Stimulated activated CD8-positive, alpha-beta memory T cell treated with anti-CD3 and anti-CD28 coated beads, Interleukin-7, amount 100 ng/mL, for 4 hours (primary cell): ENCODE data around the gene PIGU.
"Not testable (repeated sequence)": the region's sequence is repeated elsewhere in the genome, so short reads cannot be mapped to it uniquely, and the experiment has no call there.

Source experiments
- DNase-seq, 2 donors: peaks; one replicate each; pipeline ENCODE4 v3.0.0-alpha.2; 2020; ENCODE audit warnings: low read depth in 2 of 2

The PIGU gene

DNA sequence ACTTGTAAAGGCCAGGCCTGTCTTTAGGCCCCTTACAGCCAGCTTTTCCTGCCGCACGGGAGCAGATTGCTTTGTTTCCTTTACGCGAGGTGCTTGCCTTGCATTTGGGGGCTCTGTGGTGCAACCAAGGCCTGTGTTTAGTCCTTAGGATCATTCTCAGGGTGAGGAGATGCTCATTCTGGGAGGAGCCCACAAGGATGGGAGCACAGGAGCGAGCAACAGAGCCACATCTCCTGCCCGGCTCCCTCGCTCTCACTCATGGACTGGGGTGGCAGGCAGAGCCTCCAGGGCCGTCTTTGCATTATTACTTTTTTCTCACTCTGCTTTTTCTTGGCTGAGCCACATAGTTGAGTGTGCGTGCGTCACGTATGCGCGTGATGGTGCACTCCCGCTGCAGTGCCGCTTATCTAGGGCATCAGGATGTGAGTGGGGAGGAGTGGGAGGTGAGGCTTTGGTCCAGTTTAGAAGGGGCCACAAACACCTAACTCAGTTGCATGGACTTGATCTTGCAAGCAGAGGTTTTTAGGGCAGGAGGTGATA, 141.5 kb downstream of the PIGU start:
- DNase-seq, result no peak

- no peak for DNase-seq
These were observed 142.3 kb downstream of the PIGU start for GRCh38 chr20:34534391-34535165.

DNA sequence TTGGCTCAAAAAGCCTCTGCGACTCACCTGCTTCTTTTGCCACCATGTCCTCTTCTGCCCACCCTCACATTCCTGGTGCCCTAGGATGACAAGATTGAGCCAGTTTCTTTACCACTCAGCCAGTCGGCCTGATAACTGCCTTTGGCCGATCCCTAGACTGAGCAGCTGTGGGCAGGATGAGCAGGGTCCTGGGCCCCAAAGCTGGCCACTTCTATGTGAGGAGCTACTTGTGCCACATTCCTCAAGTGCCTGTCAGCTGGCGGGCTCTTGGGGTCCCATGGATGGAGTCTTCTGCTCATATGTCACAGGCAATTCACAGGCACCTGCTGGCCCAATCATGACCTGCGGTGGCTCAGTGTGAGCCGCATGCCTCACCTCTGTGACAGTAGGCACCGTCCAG, 144.1 kb downstream of the PIGU start:
- no peak for DNase-seq

GRCh38 chr20:34532320-34532719, 144.6 kb downstream of the PIGU start:
- DNase-seq, result no peak

- DNase-seq, result no peak
These were observed 145.2 kb downstream of the PIGU start for GRCh38 chr20:34531608-34532265.

DNA sequence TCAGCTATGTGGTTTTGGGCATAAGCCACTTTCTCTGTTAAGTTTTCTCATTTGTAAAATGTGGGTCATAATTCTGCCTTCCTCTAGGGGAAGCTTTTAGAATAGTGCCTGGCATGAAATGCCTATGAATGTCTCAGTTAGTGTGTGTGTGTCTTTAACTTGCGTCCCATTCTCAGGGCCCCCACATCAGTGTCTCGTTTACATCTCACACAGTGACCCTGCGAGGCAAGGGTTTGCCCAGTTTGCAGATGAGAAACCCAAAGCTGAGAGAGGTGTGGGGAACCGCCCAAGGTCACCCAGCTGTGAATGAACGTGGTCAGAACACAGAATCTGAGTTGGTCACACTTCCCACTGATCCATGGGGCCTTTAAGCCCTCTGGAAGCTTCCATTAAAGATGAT, 146.6 kb downstream of the PIGU start:
- DNase-seq, result no peak

- no peak for DNase-seq
These were observed 147.2 kb downstream of the PIGU start for GRCh38 chr20:34529742-34530141.

- DNase-seq, result no peak
These were observed 148.0 kb downstream of the PIGU start for GRCh38 chr20:34528921-34529297.

DNA sequence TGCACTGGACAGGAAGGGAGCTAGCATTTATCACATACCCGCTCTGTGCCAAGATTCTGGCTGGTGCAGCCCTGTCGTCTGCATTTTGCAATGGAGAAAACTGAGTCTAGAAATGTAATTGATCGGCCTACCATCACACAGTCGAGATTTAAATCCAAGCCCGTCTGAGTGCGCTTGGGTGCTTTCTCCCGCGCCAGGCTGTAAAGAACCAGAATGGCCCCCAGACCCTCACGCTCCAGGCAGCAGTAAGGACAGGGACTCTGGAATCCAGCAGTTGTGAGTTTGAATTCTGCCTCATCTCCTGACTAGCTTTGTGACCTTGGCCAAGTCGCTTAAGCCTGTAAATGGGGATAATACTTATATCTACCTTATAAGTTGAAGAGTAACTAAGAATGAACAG, 149.9 kb downstream of the PIGU start:
- no peak for DNase-seq

- DNase-seq, result no peak
These were observed 150.4 kb downstream of the PIGU start for GRCh38 chr20:34526466-34526865.

- no peak for DNase-seq
These were observed 151.0 kb downstream of the PIGU start for GRCh38 chr20:34525709-34526416.

DNA sequence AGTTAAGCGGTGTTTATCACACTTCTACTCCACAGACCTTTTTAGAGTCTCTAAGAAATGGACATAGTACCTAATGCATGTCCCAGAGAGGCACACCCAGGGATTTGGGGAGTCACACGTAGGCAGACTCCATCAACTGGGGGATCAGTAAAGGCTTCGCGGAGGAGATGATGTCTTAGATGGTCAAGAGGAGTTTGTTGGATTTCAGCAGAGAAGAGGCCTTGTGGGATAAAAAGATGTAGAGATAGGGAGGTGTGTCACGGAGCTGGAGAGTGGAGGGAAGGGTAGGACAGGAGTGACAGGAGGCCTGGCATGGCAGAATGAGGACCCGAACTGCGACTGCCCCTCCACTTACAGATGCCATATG, 151.6 kb downstream of the PIGU start:
- no peak for DNase-seq

DNA sequence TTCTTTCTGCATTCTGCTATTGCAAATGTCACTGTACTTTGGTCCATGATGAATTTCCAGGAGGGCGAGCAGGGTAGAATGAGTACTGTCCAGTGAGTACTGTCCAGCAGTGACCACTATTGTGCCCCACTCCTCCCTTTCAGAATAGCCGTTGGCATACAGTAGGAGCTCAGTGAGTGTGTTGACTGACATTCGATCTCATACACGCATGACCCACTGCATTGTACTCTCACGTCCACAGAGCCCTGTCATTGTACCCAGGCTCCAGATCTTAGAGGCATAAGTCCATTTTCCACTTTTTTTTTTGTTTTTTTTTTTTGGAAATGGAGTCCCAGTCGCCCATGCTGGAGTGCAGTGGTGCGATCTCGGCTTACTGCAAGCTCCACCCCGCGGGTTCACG, 152.5 kb downstream of the PIGU start:
- DNase-seq, result no peak

DNA sequence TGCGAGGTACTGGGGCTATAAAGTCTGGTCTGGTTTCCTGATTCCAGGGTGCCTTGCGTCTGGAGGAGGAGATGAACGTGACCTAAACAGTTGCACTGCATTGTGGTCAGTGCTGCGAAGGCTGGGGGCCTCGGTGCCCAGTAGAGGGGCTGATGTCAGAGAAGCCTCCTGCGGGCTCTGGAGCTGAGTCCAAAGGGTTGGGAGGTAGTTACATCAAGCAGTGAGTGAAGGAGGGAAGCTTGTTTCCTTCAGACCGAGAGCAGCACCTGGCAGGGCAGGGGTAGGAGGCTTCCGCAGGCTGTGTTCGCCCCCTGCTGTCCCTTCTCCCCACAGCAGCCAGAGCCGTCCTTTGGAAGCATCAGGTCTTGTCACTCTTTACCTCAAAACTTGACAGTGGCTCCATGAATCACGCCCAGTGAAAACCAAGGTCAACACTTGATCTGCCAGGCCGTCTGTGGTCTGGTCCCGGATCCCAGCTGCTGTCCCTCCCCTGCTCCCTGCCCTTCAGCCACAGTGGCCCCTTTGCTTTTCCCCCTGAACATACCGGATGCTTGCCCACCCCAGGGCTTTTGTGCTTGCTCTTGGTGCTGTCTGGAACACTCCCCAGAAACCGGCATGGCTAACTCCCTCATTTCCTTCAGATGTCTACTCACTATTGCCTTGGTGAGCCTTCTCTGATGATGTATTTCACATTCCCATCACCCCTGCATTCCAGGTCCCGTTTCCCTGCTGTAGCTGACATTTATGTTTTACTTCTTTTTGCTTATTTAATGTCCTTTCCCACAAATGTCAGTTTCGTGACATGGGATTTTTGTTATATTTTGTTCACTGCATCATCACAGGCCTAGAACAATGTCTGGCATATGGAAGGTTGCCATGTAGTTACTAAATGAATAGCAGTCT, 153.7 kb downstream of the PIGU start:
- peak in 1 of 2 donors; percentile 12 for DNase-seq

GRCh38 chr20:34519841-34520240, 157.1 kb downstream of the PIGU start:
- not testable (repeated sequence) for DNase-seq

DNA sequence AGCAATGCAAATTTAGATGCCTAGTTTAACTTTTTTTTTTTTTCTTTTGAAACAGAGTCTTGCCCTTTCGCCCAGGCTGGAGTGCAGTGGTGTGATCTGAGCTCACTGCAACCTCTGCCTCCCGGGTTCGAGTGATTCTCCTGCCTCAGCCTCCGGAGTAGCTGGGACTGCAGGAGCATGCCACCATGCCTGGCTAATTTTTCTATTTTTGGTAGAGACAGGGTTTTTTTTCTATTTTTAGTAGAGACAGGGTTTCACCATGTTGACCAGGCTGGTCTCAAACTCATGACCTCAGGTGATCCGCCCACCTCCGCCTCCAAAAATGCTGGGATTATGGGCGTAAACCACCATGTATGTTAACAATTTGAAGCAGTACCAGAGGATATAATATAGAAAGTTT, 158.0 kb downstream of the PIGU start:
- not testable (repeated sequence) for DNase-seq

GRCh38 chr20:34517114-34517505, 159.8 kb downstream of the PIGU start:
- DNase-seq, result no peak

DNA sequence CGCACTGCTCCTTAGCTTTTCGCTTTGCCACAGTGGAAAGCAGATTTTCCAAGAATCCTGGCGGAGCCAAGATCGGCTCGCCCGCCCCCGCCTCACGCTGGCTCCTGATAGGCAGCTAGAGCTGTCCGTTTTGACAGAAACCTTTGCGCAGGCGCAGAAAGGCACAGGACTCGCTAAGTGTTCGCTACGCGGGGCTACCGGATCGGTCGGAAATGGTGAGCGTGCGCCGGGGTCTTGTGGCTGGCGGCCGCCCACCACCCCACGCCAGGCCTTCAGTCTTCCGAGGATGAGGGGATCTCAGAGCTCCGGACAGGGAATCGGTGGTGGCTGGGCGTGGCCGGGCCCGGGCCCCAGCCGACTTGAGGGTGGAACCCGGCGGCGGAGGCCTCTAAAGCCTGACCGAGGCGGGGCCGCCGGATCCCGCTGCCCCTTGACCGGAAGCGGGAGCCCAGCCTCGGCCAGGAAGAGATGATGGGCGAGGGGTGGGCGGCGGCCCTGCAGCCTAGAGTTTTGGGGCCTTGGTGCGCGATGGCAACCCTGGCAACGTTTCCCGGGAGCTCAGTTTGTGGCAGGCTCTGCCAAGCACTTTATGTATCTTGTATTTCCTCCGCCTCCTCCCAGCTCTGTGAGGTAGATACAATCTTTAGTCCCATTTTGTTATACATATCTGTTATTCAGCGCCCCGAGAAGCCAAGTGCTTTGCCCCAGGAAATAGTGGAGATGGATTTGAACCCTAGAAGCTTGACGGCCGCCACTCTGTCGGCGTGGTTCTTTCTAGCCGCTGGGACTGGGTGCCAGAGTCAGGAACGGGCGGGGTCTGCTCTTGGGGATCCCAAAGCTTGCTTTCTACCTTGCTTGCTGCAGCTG, 160.4 kb downstream of the PIGU start, which contains the start of gene DYNLRB1:
TSS of gene DYNLRB1 (plus strand) at position 176 of the 867 bp plus-strand sequence. CDS start at position 213, 37 bp downstream.
- DNase-seq, result peak; percentile 91 to 94

DNA sequence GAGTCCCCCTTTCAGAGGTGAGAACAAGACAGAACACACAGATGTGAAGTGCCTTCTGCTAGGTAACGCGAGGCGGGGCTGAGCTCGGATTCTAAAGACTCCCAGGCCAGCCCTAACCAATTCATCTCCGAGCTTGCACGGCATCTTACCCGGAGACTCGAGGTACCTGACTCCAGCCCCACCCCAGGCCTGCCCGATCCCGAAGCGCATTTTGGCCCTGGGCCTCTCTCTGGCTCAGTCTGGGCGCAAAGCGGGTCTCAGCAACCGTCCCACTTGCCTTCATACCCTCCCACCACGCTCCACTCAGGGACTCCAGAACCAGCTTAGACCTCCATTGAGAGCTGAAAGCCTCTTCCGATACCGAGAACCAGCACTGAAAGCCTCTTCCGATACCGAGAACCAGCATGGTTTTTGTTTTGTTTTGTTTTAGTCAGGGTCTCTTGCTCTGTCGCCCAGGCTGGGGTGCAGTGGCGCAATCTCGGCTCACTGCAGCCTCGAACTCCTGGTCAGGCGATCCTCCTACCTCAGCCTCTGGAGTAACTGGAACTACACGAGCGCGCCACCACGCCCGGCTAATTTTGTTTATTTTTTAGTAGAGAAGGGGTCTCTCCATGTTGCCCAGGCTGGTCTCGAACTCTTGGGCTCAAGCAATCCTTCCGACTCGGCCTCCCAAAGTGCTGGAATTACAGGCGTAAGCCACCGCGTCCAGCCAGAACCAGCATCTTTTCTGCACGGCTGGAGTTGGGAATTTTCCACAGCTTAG, 161.2 kb downstream of the PIGU start:
- peak; percentile 43 to 53 for DNase-seq
